OCI-LY3 (cell line): ENCODE results near the gene ALDOC.

Experiments used
- EZH2phosphoT487 ChIP-seq: fragments of 200-600 bp; shearing (Covaris generic); IDR thresholded peaks from 2 replicates; pipeline ENCODE4 v1.6.1; 2018; ENCODE audit warnings: antibody characterized with exemption, mixed run types, low read depth
- TF ChIP-seq, protein P1 (sequence below): fragments of 200-600, 300-600 bp; sonication (generic); IDR thresholded peaks from 2 replicates; pipeline ENCODE4 v1.5.1; 2014; ENCODE audit warnings: antibody characterized with exemption, low read length, low read depth

GRCh38 chr17:28624148-28624547, 47.5 kb upstream of the ALDOC start:
- TF ChIP-seq, protein P1, sequence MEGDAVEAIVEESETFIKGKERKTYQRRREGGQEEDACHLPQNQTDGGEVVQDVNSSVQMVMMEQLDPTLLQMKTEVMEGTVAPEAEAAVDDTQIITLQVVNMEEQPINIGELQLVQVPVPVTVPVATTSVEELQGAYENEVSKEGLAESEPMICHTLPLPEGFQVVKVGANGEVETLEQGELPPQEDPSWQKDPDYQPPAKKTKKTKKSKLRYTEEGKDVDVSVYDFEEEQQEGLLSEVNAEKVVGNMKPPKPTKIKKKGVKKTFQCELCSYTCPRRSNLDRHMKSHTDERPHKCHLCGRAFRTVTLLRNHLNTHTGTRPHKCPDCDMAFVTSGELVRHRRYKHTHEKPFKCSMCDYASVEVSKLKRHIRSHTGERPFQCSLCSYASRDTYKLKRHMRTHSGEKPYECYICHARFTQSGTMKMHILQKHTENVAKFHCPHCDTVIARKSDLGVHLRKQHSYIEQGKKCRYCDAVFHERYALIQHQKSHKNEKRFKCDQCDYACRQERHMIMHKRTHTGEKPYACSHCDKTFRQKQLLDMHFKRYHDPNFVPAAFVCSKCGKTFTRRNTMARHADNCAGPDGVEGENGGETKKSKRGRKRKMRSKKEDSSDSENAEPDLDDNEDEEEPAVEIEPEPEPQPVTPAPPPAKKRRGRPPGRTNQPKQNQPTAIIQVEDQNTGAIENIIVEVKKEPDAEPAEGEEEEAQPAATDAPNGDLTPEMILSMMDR, result no peak
- TF ChIP-seq EZH2phosphoT487, result no peak
